ENCODE measurements around the gene HECW1. TPM values are rescaled to one million over a fixed set of nuclear protein-coding genes. Genes with fewer than 3 reads are reported as not detected.

Gene HECW1
- total RNA-seq, 1 experiment from 2014 or later, result 2.7 TPM

- CTCF ChIA-PET, result no interaction called here
- no TSS peak for BruUV-seq (replicated peaks)
- POLR2A ChIA-PET (ENCODE audit: unreplicated experiment), result no interaction called here
These were observed 121.6 kb downstream of the HECW1 start for GRCh38 chr7:43234073-43234472.

GRCh38 chr7:43234968-43235367, 122.5 kb downstream of the HECW1 start:
- TF ChIP-seq EZH2 (IDR thresholded peaks at IDR 0.05; ENCODE audit: low read depth) (no peak), CTCF (conservative IDR thresholded peaks at IDR 0.05) (no peak)
- Histone ChIP-seq H3K36me3 (ENCODE audit: low read depth) (no peaks in the 10 kb centered on the region), H2AFZ (no peak overlapping the region), H3K79me2 (ENCODE audit: low read depth) (no peaks in the 10 kb centered on the region), H3K9me2 (ENCODE audit: insufficient read depth) (no peaks in the 10 kb centered on the region), H3K27me3 (ENCODE audit: insufficient read depth, low read depth) (peaks cover 47% of the 10 kb centered on the region), H3F3A (ENCODE audit: insufficient read depth, low read depth) (no peaks in the 10 kb centered on the region), H3K27ac (no peak overlapping the region), H3K9me3 (ENCODE audit: insufficient read depth, low read depth) (no peaks in the 10 kb centered on the region), H4K20me1 (ENCODE audit: insufficient read depth) (no peaks in the 10 kb centered on the region), H3K4me1 (replicated peaks; ENCODE audit: insufficient read depth) (no peaks in the 10 kb centered on the region), H3K4me3 (no peak overlapping the region), H3K4me2 (no peak overlapping the region)
- intact Hi-C loops (cut with micrococcal nuclease; ENCODE audit: unreplicated experiment), result no loop called here
- BruUV-seq (replicated peaks), result no TSS peak
- ChIA-PET CTCF (no interaction called here), POLR2A (ENCODE audit: unreplicated experiment) (no interaction called here)
- no peak for DNase-seq

More at GRCh38 chr7:43234073-43234472, 121.6 kb downstream of the HECW1 start:
- H3K27ac ChIP-seq, result no peak overlapping the region
- H3F3A ChIP-seq (ENCODE audit: insufficient read depth, low read depth), result no peaks in the 10 kb centered on the region
- no peak overlapping the region for H3K4me3 ChIP-seq
- H3K79me2 ChIP-seq (ENCODE audit: low read depth), result no peaks in the 10 kb centered on the region
- H3K9me2 ChIP-seq (ENCODE audit: insufficient read depth), result no peaks in the 10 kb centered on the region
- no peaks in the 10 kb centered on the region for H4K20me1 ChIP-seq (ENCODE audit: insufficient read depth)
- no peak overlapping the region for H3K4me2 ChIP-seq
- intact Hi-C loops (cut with micrococcal nuclease; ENCODE audit: unreplicated experiment), result no loop called here
- no peak for DNase-seq
- no peaks in the 10 kb centered on the region for H3K36me3 ChIP-seq (ENCODE audit: low read depth)
- no peak overlapping the region for H2AFZ ChIP-seq
- TF ChIP-seq EZH2 (IDR thresholded peaks at IDR 0.05; ENCODE audit: low read depth) (no peak), CTCF (conservative IDR thresholded peaks at IDR 0.05) (no peak)
- peaks cover 54% of the 10 kb centered on the region for H3K27me3 ChIP-seq (ENCODE audit: insufficient read depth, low read depth)
- no peaks in the 10 kb centered on the region for H3K9me3 ChIP-seq (ENCODE audit: insufficient read depth, low read depth)
- no peaks in the 10 kb centered on the region for H3K4me1 ChIP-seq (replicated peaks; ENCODE audit: insufficient read depth)

- no peaks in the 10 kb centered on the region for H3K9me3 ChIP-seq (ENCODE audit: insufficient read depth, low read depth)
- no peaks in the 10 kb centered on the region for H4K20me1 ChIP-seq (ENCODE audit: insufficient read depth)
- H3K9me2 ChIP-seq (ENCODE audit: insufficient read depth), result no peaks in the 10 kb centered on the region
- no peaks in the 10 kb centered on the region for H3F3A ChIP-seq (ENCODE audit: insufficient read depth, low read depth)
- H3K79me2 ChIP-seq (ENCODE audit: low read depth), result no peaks in the 10 kb centered on the region
- H3K27me3 ChIP-seq (ENCODE audit: insufficient read depth, low read depth), result peaks cover 62% of the 10 kb centered on the region
- TF ChIP-seq CTCF (conservative IDR thresholded peaks at IDR 0.05) (no peak), EZH2 (IDR thresholded peaks at IDR 0.05; ENCODE audit: low read depth) (no peak)
- POLR2A ChIA-PET (ENCODE audit: unreplicated experiment), result no interaction called here
- no peak overlapping the region for H2AFZ ChIP-seq
- H3K36me3 ChIP-seq (ENCODE audit: low read depth), result no peaks in the 10 kb centered on the region
- no peak overlapping the region for H3K27ac ChIP-seq
- intact Hi-C loops (cut with micrococcal nuclease; ENCODE audit: unreplicated experiment), result no loop called here
- CTCF ChIA-PET, result no interaction called here
- no peaks in the 10 kb centered on the region for H3K4me1 ChIP-seq (replicated peaks; ENCODE audit: insufficient read depth)
- no peak overlapping the region for H3K4me2 ChIP-seq
- H3K4me3 ChIP-seq, result no peak overlapping the region
- no TSS peak for BruUV-seq (replicated peaks)
- no peak for DNase-seq
These were observed 128.1 kb downstream of the HECW1 start for GRCh38 chr7:43240565-43240964.

All from PC-9 (cell line).